Measurements from ENCODE around the gene TRMT2A. TPM values are rescaled to one million over a fixed set of nuclear protein-coding genes. Genes with fewer than 3 reads are reported as not detected.

TRMT2A gene
- total and polyA plus RNA-seq, 10 of the 15 experiments (the other 5 are each of a cell fraction or from before 2014, with no cell fraction given), result 0.29 to 97.0 (median 57.9) TPM

GRCh38 chr22:20130731-20131596, 13.9 kb upstream of the TRMT2A start (continued):
- TF ChIP-seq, protein P1, sequence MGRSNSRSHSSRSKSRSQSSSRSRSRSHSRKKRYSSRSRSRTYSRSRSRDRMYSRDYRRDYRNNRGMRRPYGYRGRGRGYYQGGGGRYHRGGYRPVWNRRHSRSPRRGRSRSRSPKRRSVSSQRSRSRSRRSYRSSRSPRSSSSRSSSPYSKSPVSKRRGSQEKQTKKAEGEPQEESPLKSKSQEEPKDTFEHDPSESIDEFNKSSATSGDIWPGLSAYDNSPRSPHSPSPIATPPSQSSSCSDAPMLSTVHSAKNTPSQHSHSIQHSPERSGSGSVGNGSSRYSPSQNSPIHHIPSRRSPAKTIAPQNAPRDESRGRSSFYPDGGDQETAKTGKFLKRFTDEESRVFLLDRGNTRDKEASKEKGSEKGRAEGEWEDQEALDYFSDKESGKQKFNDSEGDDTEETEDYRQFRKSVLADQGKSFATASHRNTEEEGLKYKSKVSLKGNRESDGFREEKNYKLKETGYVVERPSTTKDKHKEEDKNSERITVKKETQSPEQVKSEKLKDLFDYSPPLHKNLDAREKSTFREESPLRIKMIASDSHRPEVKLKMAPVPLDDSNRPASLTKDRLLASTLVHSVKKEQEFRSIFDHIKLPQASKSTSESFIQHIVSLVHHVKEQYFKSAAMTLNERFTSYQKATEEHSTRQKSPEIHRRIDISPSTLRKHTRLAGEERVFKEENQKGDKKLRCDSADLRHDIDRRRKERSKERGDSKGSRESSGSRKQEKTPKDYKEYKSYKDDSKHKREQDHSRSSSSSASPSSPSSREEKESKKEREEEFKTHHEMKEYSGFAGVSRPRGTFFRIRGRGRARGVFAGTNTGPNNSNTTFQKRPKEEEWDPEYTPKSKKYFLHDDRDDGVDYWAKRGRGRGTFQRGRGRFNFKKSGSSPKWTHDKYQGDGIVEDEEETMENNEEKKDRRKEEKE (IDR thresholded peaks at IDR 0.05), result no peak
- TF ChIP-seq CREB1 (IDR thresholded peaks at IDR 0.05; ENCODE audit: low read depth) (0 out of 2 replicates have a peak, but pooled peaks have one; percentile 49), PAX8 (IDR thresholded peaks at IDR 0.05) (no peak), CBX3 (IDR thresholded peaks at IDR 0.05; ENCODE audit: borderline replicate concordance, low read depth) (no peak), PML (IDR thresholded peaks at IDR 0.05; ENCODE audit: low read length) (no peak), TCF3 (IDR thresholded peaks at IDR 0.05; ENCODE audit: borderline replicate concordance, insufficient read depth, low read depth, low read length) (no peak), SMAD5 (IDR thresholded peaks at IDR 0.05; ENCODE audit: low read depth) (no peak), NRF1 (conservative IDR thresholded peaks at IDR 0.05; ENCODE audit: low read depth, low read length) (no peak), ZNF274 (IDR thresholded peaks at IDR 0.05; ENCODE audit: insufficient read depth, insufficient read length) (no peak), FOXK2 (IDR thresholded peaks at IDR 0.05) (no peak)
- TF ChIP-seq, protein P2, sequence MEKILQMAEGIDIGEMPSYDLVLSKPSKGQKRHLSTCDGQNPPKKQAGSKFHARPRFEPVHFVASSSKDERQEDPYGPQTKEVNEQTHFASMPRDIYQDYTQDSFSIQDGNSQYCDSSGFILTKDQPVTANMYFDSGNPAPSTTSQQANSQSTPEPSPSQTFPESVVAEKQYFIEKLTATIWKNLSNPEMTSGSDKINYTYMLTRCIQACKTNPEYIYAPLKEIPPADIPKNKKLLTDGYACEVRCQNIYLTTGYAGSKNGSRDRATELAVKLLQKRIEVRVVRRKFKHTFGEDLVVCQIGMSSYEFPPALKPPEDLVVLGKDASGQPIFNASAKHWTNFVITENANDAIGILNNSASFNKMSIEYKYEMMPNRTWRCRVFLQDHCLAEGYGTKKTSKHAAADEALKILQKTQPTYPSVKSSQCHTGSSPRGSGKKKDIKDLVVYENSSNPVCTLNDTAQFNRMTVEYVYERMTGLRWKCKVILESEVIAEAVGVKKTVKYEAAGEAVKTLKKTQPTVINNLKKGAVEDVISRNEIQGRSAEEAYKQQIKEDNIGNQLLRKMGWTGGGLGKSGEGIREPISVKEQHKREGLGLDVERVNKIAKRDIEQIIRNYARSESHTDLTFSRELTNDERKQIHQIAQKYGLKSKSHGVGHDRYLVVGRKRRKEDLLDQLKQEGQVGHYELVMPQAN (conservative IDR thresholded peaks at IDR 0.05), result peak; percentile 66

Measured in GM12878 (cell line).